ENCODE results near the gene CAMK2N1. TPM values are rescaled to one million over a fixed set of nuclear protein-coding genes. Genes with fewer than 3 reads are reported as not detected.

Gene CAMK2N1
- total RNA-seq, 1 experiment from 2014 or later, result 51.2 TPM

DNA sequence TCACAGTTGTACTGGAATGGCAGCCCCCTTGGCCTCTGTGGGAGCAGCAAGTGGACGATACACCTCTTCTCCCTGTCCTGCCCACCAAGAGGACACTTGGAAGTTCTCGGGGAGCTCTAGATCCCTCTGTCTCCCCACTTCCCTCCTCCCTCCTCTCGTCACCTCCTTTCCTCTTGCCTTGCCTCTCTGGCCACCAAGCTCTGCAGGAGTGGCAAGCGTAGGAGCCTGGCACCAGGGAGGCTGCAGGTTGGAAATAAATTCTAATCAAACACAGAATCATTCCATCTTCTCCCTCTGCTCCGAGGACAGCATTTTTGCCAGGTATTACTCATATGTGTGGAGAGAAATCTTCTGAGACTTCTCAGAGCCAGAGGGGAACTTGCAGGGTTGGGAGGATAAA is 20.8 kb downstream of the CAMK2N1 start:
- peaks cover under 1% of the 10 kb centered on the region; the same call in 1 of the 2 replicates for H3K4me1 ChIP-seq (ENCODE audit: insufficient read depth, low read length)
- BruUV-seq (replicated peaks), result no TSS peak
- ChIA-PET CTCF (no interaction called here), POLR2A (ENCODE audit: unreplicated experiment) (no interaction called here)
- H2AFZ ChIP-seq (ENCODE audit: low read length), result no peak overlapping the region
- intact Hi-C loops (cut with micrococcal nuclease), result no loop called here
- no peaks in the 10 kb centered on the region for H3K36me3 ChIP-seq (ENCODE audit: low read depth, low read length)
- H3K79me2 ChIP-seq (ENCODE audit: low read length), result no peaks in the 10 kb centered on the region
- no peaks in the 10 kb centered on the region for H3K27me3 ChIP-seq (ENCODE audit: low read length)
- H3K27ac ChIP-seq (ENCODE audit: low read length), result no peak overlapping the region
- H3K4me2 ChIP-seq (ENCODE audit: low read length), result no peak overlapping the region
- DNase-seq, result no peak
- no peaks in the 10 kb centered on the region for H4K20me1 ChIP-seq (ENCODE audit: low read length)
- H3K9ac ChIP-seq (ENCODE audit: low read length), result no peak overlapping the region
- H3K4me3 ChIP-seq (ENCODE audit: low read length), result no peak overlapping the region
- H3K9me2 ChIP-seq (replicated peaks; ENCODE audit: low read length), result no peaks in the 10 kb centered on the region
- no peak for ATAC-seq
- no peaks in the 10 kb centered on the region for H3K9me3 ChIP-seq (ENCODE audit: low read length)
- TF ChIP-seq EZH2 (IDR thresholded peaks at IDR 0.05; ENCODE audit: low read length, unreplicated experiment) (no peak), EZH2phosphoT487 (IDR thresholded peaks at IDR 0.05; ENCODE audit: borderline replicate concordance, low read length) (no peak)
- TF ChIP-seq, protein P1, sequence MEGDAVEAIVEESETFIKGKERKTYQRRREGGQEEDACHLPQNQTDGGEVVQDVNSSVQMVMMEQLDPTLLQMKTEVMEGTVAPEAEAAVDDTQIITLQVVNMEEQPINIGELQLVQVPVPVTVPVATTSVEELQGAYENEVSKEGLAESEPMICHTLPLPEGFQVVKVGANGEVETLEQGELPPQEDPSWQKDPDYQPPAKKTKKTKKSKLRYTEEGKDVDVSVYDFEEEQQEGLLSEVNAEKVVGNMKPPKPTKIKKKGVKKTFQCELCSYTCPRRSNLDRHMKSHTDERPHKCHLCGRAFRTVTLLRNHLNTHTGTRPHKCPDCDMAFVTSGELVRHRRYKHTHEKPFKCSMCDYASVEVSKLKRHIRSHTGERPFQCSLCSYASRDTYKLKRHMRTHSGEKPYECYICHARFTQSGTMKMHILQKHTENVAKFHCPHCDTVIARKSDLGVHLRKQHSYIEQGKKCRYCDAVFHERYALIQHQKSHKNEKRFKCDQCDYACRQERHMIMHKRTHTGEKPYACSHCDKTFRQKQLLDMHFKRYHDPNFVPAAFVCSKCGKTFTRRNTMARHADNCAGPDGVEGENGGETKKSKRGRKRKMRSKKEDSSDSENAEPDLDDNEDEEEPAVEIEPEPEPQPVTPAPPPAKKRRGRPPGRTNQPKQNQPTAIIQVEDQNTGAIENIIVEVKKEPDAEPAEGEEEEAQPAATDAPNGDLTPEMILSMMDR (conservative IDR thresholded peaks at IDR 0.05; ENCODE audit: low read depth, low read length), result no peak
- H3F3A ChIP-seq (ENCODE audit: low read length, unreplicated experiment), result no peaks in the 10 kb centered on the region

DNA sequence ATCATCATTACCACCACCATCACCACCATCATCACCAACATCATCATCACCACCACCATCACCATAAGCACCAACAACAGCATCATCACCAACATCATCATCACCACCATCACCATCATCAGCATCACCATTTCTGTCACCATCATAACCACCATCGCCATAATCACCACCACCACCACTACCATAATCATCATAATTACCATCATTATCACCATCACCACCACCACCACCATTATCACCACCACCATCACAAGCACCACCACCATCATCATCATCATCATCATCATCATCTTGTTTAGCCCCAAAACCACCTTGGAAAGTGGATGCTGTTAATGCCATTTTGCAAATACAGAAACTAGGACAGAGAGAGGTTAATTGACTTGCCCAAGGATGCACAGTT is 22.5 kb downstream of the CAMK2N1 start:
- POLR2A ChIA-PET (ENCODE audit: unreplicated experiment), result no interaction called here

DNA sequence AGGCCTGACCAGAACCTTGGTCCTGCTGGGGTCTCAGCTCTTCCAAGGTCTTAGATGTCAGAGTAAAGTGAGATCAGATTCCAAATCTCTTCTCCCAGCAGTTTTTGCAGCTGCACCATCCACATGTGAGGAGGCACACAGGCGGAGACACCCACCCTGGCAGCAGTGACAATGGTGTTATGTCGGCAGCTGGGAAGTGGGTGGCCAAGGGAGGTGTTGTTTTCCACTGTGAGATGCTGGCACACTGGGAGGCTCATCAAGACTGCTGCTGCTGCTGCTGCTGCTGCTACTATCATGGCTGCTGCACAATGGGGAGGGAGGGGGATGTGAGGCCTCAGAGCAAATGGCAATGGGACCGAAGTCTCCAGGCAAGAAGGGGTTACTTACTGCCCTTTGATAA is 23.6 kb downstream of the CAMK2N1 start:
- peaks cover 8% of the 10 kb centered on the region; the same call in 1 of the 2 replicates for H3K27me3 ChIP-seq (ENCODE audit: low read length)

More for the DNA sequence above, 22.5 kb downstream of the CAMK2N1 start:
- Histone ChIP-seq H2AFZ (ENCODE audit: low read length) (no peak overlapping the region), H3K4me3 (ENCODE audit: low read length) (no peak overlapping the region), H3K79me2 (ENCODE audit: low read length) (no peaks in the 10 kb centered on the region), H3K27ac (ENCODE audit: low read length) (no peak overlapping the region), H3K9ac (ENCODE audit: low read length) (no peak overlapping the region), H3K36me3 (ENCODE audit: low read depth, low read length) (no peaks in the 10 kb centered on the region), H3K9me2 (replicated peaks; ENCODE audit: low read length) (no peaks in the 10 kb centered on the region), H3K9me3 (ENCODE audit: low read length) (no peaks in the 10 kb centered on the region), H3K4me2 (ENCODE audit: low read length) (no peak overlapping the region), H3K4me1 (ENCODE audit: insufficient read depth, low read length) (no peaks in the 10 kb centered on the region), H3F3A (ENCODE audit: low read length, unreplicated experiment) (no peaks in the 10 kb centered on the region), H4K20me1 (ENCODE audit: low read length) (no peaks in the 10 kb centered on the region), H3K27me3 (ENCODE audit: low read length) (peaks cover 8% of the 10 kb centered on the region; the same call in 1 of the 2 replicates)
- no TSS peak for BruUV-seq (replicated peaks)
- TF ChIP-seq, protein P1 (conservative IDR thresholded peaks at IDR 0.05; ENCODE audit: low read depth, low read length), result no peak
- no peak for TF ChIP-seq EZH2phosphoT487 (IDR thresholded peaks at IDR 0.05; ENCODE audit: borderline replicate concordance, low read length)
- no peak for TF ChIP-seq EZH2 (IDR thresholded peaks at IDR 0.05; ENCODE audit: low read length, unreplicated experiment)
- CTCF ChIA-PET, result no interaction called here
- no peak for ATAC-seq
- DNase-seq, result no peak
- intact Hi-C loops (cut with micrococcal nuclease), result no loop called here

More for the DNA sequence above, 23.6 kb downstream of the CAMK2N1 start:
- TF ChIP-seq EZH2phosphoT487 (IDR thresholded peaks at IDR 0.05; ENCODE audit: borderline replicate concordance, low read length) (no peak), EZH2 (IDR thresholded peaks at IDR 0.05; ENCODE audit: low read length, unreplicated experiment) (no peak)
- TF ChIP-seq, protein P1 (conservative IDR thresholded peaks at IDR 0.05; ENCODE audit: low read depth, low read length), result no peak
- BruUV-seq (replicated peaks), result no TSS peak
- no peaks in the 10 kb centered on the region for H3K9me2 ChIP-seq (replicated peaks; ENCODE audit: low read length)
- no peak overlapping the region for H3K4me3 ChIP-seq (ENCODE audit: low read length)
- no peaks in the 10 kb centered on the region for H4K20me1 ChIP-seq (ENCODE audit: low read length)
- ChIA-PET CTCF (no interaction called here), POLR2A (ENCODE audit: unreplicated experiment) (no interaction called here)
- H3K4me1 ChIP-seq (ENCODE audit: insufficient read depth, low read length), result no peaks in the 10 kb centered on the region
- no peak overlapping the region for H3K27ac ChIP-seq (ENCODE audit: low read length)
- no peak overlapping the region for H3K9ac ChIP-seq (ENCODE audit: low read length)
- no peaks in the 10 kb centered on the region for H3F3A ChIP-seq (ENCODE audit: low read length, unreplicated experiment)
- no peaks in the 10 kb centered on the region for H3K9me3 ChIP-seq (ENCODE audit: low read length)
- no peak for ATAC-seq
- H3K4me2 ChIP-seq (ENCODE audit: low read length), result no peak overlapping the region
- no peaks in the 10 kb centered on the region for H3K36me3 ChIP-seq (ENCODE audit: low read depth, low read length)
- H3K79me2 ChIP-seq (ENCODE audit: low read length), result no peaks in the 10 kb centered on the region
- intact Hi-C loops (cut with micrococcal nuclease), result no loop called here
- DNase-seq, result no peak
- H2AFZ ChIP-seq (ENCODE audit: low read length), result no peak overlapping the region
